H1 (cell line): ENCODE data around the gene SAFB. TPM values are rescaled to one million over a fixed set of nuclear protein-coding genes. Genes with fewer than 3 reads are reported as not detected.

Source experiments
- CTCF ChIA-PET: fragments of 300-600 bp; sonication (Branson Sonifier 250); formaldehyde crosslinking; loops from one replicate; lab custom pipeline; 2021; ENCODE audit not compliant: partially characterized antibody; lab: Charles Lee
- POLR2A ChIA-PET: fragments of 300-600 bp; sonication (Branson Sonifier 250); formaldehyde crosslinking; loops from one replicate; lab custom pipeline; 2021; ENCODE audit warnings: inconsistent platforms; ENCODE audit not compliant: partially characterized antibody; lab: Charles Lee
- DNase-seq, 2 experiments: peaks; one replicate each; pipeline versions ENCODE4 v3.0.0 to v3.0.0-alpha.2; 2010 to 2022; ENCODE audit warnings: low spot score in 2 of 2, low read depth in 1 of 2, mixed read lengths in 1 of 2
- FAIRE-seq: peaks from 2 replicates; lab custom pipeline; 2011; peaks lifted over from hg19 to GRCh38; lab: Jason Lieb, UNC
- H2AFZ ChIP-seq: 2 replicates; pipeline ENCODE4 v1.8.1; 2012; ENCODE audit warnings: low read length, inconsistent platforms
- H2AK5ac ChIP-seq: 2 replicates; pipeline ENCODE4 v1.6.1; 2013; ENCODE audit warnings: low read depth, low read length
- H2BK120ac ChIP-seq: replicated peaks from 2 replicates; pipeline ENCODE3; 2013; ENCODE audit warnings: low read depth, low read length, inconsistent platforms
- H2BK12ac ChIP-seq: 2 replicates; pipeline ENCODE4 v1.6.1; 2013; ENCODE audit warnings: low read depth, low read length
- H2BK15ac ChIP-seq: 2 replicates; pipeline ENCODE4 v1.6.1; 2013; ENCODE audit warnings: low read length
- H2BK20ac ChIP-seq: 2 replicates; pipeline ENCODE4 v1.6.1; 2013; ENCODE audit warnings: low read length
- H2BK5ac ChIP-seq: 2 replicates; pipeline ENCODE4 v1.6.1; 2013; ENCODE audit warnings: low read depth, low read length
- H3K14ac ChIP-seq: 2 replicates; pipeline ENCODE4 v1.6.1; 2013; ENCODE audit warnings: inconsistent platforms; ENCODE audit not compliant: insufficient read length
- H3K18ac ChIP-seq: 2 replicates; pipeline ENCODE4 v1.6.1; 2013; ENCODE audit warnings: low read length; ENCODE audit errors: extremely low read depth
- H3K23ac ChIP-seq: 2 replicates; pipeline ENCODE4 v1.6.1; 2013; ENCODE audit warnings: inconsistent platforms; ENCODE audit not compliant: insufficient read length
- H3K23me2 ChIP-seq: 2 replicates; pipeline ENCODE4 v1.6.1; 2013; ENCODE audit warnings: low read depth, low read length
- H3K27ac ChIP-seq: 2 replicates; pipeline ENCODE4 v1.6.1; 2011; ENCODE audit warnings: low read depth, low read length, inconsistent platforms
- H3K27me3 ChIP-seq, 4 experiments: replicated peaks in 1 of 4; 1 replicate in 1 of 4; 2 replicates in 3 of 4; pipeline versions ENCODE4 v1.6.1 to v1.8.1; 2011 to 2013; ENCODE audit warnings: low read length in 3 of 4, mild to moderate bottlenecking in 3 of 4, inconsistent platforms in 2 of 4, mixed read lengths in 2 of 4, moderate library complexity in 1 of 4; ENCODE audit not compliant: control insufficient read depth in 3 of 4, insufficient read depth in 3 of 4; ENCODE audit errors: extremely low read depth in 1 of 4
- H3K36me3 ChIP-seq, 4 experiments: 2 replicates each; pipeline versions ENCODE4 v1.6.1 to v1.8.1; 2011 to 2013; ENCODE audit warnings: mild to moderate bottlenecking in 4 of 4, low read length in 3 of 4, moderate library complexity in 2 of 4, control low read depth in 1 of 4, inconsistent platforms in 1 of 4; ENCODE audit not compliant: insufficient read depth in 4 of 4, control insufficient read depth in 2 of 4
- H3K4ac ChIP-seq: replicated peaks from 2 replicates; pipeline ENCODE3; 2013; ENCODE audit warnings: low read length, low read depth, mixed read lengths, inconsistent platforms; ENCODE audit not compliant: insufficient read length
- H3K4me1 ChIP-seq, 4 experiments: replicated peaks in 1 of 4; 1 replicate in 1 of 4; 2 replicates in 3 of 4; pipeline versions ENCODE4 v1.6.1 to v1.8.1; 2011 to 2013; ENCODE audit warnings: low read length in 3 of 4, inconsistent platforms in 2 of 4, mixed read lengths in 1 of 4; ENCODE audit not compliant: insufficient read depth in 4 of 4, control insufficient read depth in 3 of 4
- H3K4me2 ChIP-seq, 2 experiments: 2 replicates each; pipeline versions ENCODE4 v1.6.1 to v1.8.1; 2011 to 2013; ENCODE audit warnings: low read depth in 2 of 2, low read length in 2 of 2, control low read depth in 1 of 2, inconsistent platforms in 1 of 2, mild to moderate bottlenecking in 1 of 2; ENCODE audit not compliant: insufficient read depth in 1 of 2
- H3K4me3 ChIP-seq, 4 experiments: fragments of 200-600, 300-600 bp in 1 of 4; sonication (generic), shearing (Covaris generic), sonication (Bioruptor Twin) in 1 of 4; 2 replicates each; pipeline versions ENCODE4 v1.5.1 to v1.8.1; 2011 to 2016; ENCODE audit warnings: low read length in 4 of 4, low read depth in 3 of 4, control low read depth in 2 of 4, inconsistent platforms in 2 of 4, mild to moderate bottlenecking in 2 of 4, mixed read lengths in 1 of 4, moderate library complexity in 1 of 4; ENCODE audit not compliant: insufficient read depth in 2 of 4; ENCODE audit errors: extremely low read depth in 1 of 4
- H3K56ac ChIP-seq: replicated peaks from 2 replicates; pipeline ENCODE3; 2013; ENCODE audit warnings: low read depth, mild to moderate bottlenecking, mixed read lengths, low read length, inconsistent platforms; ENCODE audit not compliant: insufficient read length
- H3K79me1 ChIP-seq: 2 replicates; pipeline ENCODE4 v1.6.1; 2013; ENCODE audit warnings: low read depth, low read length, control low read depth
- H3K79me2 ChIP-seq, 2 experiments: 2 replicates each; pipeline versions ENCODE4 v1.6.1 to v1.8.1; 2012 to 2013; ENCODE audit warnings: low read length in 2 of 2, mild to moderate bottlenecking in 2 of 2, inconsistent platforms in 1 of 2; ENCODE audit not compliant: insufficient read depth in 2 of 2, control insufficient read depth in 1 of 2
- H3K9ac ChIP-seq, 4 experiments: replicated peaks in 1 of 4; 1 replicate in 1 of 4; 2 replicates in 3 of 4; pipeline versions ENCODE4 v1.6.1 to v1.8.1; 2011 to 2013; ENCODE audit warnings: low read depth in 3 of 4, low read length in 3 of 4, control low read depth in 2 of 4, mild to moderate bottlenecking in 2 of 4, moderate library complexity in 2 of 4, inconsistent platforms in 1 of 4; ENCODE audit errors: extremely low read depth in 1 of 4
- H3K9me3 ChIP-seq, 2 experiments: 2 replicates each; pipeline versions ENCODE4 v1.6.1 to v1.8.1; 2012 to 2013; ENCODE audit warnings: mild to moderate bottlenecking in 2 of 2, moderate library complexity in 2 of 2, control low read depth in 1 of 2, inconsistent platforms in 1 of 2, low read depth in 1 of 2, low read length in 1 of 2, mixed read lengths in 1 of 2; ENCODE audit not compliant: insufficient read depth in 2 of 2
- H4K20me1 ChIP-seq, 2 experiments: replicated peaks in 1 of 2; 2 replicates each; pipeline versions ENCODE3 to v1.8.1; 2011 to 2013; ENCODE audit warnings: inconsistent platforms in 2 of 2, low read length in 2 of 2, mild to moderate bottlenecking in 1 of 2; ENCODE audit not compliant: insufficient read depth in 2 of 2, control insufficient read depth in 1 of 2
- H4K5ac ChIP-seq: 2 replicates; pipeline ENCODE4 v1.6.1; 2013; ENCODE audit warnings: low read length, low read depth, mixed read lengths, inconsistent platforms; ENCODE audit not compliant: insufficient read length
- H4K8ac ChIP-seq: 2 replicates; pipeline ENCODE4 v1.8.0; 2013; ENCODE audit warnings: mild to moderate bottlenecking, moderate library complexity, low read length, inconsistent platforms; ENCODE audit not compliant: insufficient read depth; ENCODE audit errors: extremely low read depth
- H4K91ac ChIP-seq: replicated peaks from 2 replicates; pipeline ENCODE3; 2013; ENCODE audit warnings: low read length, mixed read lengths, inconsistent platforms; ENCODE audit not compliant: insufficient read length
- RAD21 ChIP-seq, 2 experiments: IDR thresholded peaks in 1 of 2; conservative IDR thresholded peaks in 1 of 2; 2 replicates each; pipeline ENCODE4 v1.6.1; 2011; ENCODE audit warnings: low read depth in 2 of 2, low read length in 2 of 2, improper control_type of control experiment in 1 of 2, inconsistent platforms in 1 of 2, mild to moderate bottlenecking in 1 of 2, moderate library complexity in 1 of 2
- WGBS, 2 experiments: shearing (Covaris generic) in 1 of 2; methylation state at CpG; one replicate each; pipeline versions ENCODE4 v1.1.6 to v1.1.7; 2013 to 2015; ENCODE audit warnings: low lambda C conversion rate in 2 of 2, mixed read lengths in 2 of 2, inconsistent platforms in 1 of 2, low coverage in 1 of 2, missing lambda C conversion rate in 1 of 2; ENCODE audit not compliant: insufficient replicate concordance in 2 of 2, insufficient coverage in 1 of 2, insufficient read length in 1 of 2; ENCODE audit errors: extremely low coverage in 1 of 2, missing lambda C conversion rate in 1 of 2; 5-methylcytosine and 5-hydroxymethylcytosine counted together
- polyA plus RNA-seq, 7 experiments: library from polyadenylated mRNA; depleted of rRNA in 3 of 7; stranded (reverse) in 5 of 7; unstranded in 2 of 7; fragments of >200 nt in 5 of 7; fragments of 200-250 nt in 2 of 7; gene quantifications; 1 replicate in 5 of 7; 2 replicates in 1 of 7; 4 replicates in 1 of 7; pipeline versions ENCODE4 v1.2.1 to v1.2.3, GENCODE V29; 2011 to 2013; ENCODE audit warnings: missing spikeins in 2 of 7, mixed read lengths in 2 of 7
- total RNA-seq: library from RNA; stranded (reverse); fragmentation: NEBNext Ultra II Directional; extraction: Animal tissue kit (Norgen Biotek cat#: 25700); gene quantifications from 2 replicates; pipeline ENCODE4 v1.2.1, GENCODE V29; 2021

The SAFB gene
- total and polyA plus RNA-seq, 2 of the 8 experiments (the other 6 are each of a cell fraction or from before 2014, with no cell fraction given): 27.0 to 110 TPM

GRCh38 chr19:5580161-5580571, 42.7 kb upstream of the SAFB start:
- Histone ChIP-seq H3K79me1 (no peaks in the 10 kb centered on the region), H3K27ac (no peak overlapping the region), H2AFZ (no peak overlapping the region), H4K20me1 (peaks cover 0 to 4% of the 10 kb centered on the region in 2 experiments), H3K9me3 (no peaks in the 10 kb centered on the region), H2BK20ac (no peak overlapping the region), H3K4me1 (peaks cover 0 to 3% (median 1%) of the 10 kb centered on the region in 4 experiments; a peak in 4 of 7 replicates), H2BK5ac (no peak overlapping the region), H4K5ac (no peak overlapping the region), H2BK120ac (no peak overlapping the region), H2AK5ac (no peak overlapping the region), H3K23me2 (no peaks in the 10 kb centered on the region), H3K27me3 (no peaks in the 10 kb centered on the region), H3K14ac (no peak overlapping the region), H2BK12ac (no peak overlapping the region)
- POLR2A ChIA-PET: interaction anchor here (0.7 kb wide), 2 partner anchors 16 to 64 kb away, joined by 3 read pairs; no protein-coding TSS in a partner anchor
- FAIRE-seq: no peak
- 84% methylated on average over 12 of the region's 12 CpGs; no CpG with 5 or more reads in 1 of the 2 experiments for WGBS, 2 experiments
- TF ChIP-seq RAD21 (IDR thresholded peaks at IDR 0.05 in 1 of 2, conservative IDR thresholded peaks at IDR 0.05 in 1 of 2; ENCODE audit: low read depth in 2 of 2, low read length in 2 of 2): no peak
- TF ChIP-seq, all 59 proteins: peak for 0
- no peak overlapping the region for H3K4ac ChIP-seq
- H4K91ac ChIP-seq: no peak overlapping the region
- CTCF ChIA-PET: interaction anchor here (0.9 to 4.5 kb wide), 9 partner anchors 12 to 235 kb away, joined by 3 to 30 read pairs (median 6); partner anchors contain the start of gene TINCR
- H3K9ac ChIP-seq: 0 out of 7 replicates have a peak overlapping the region, but pooled peaks of 1 of the 4 experiments have one; percentile 10
- H3K18ac ChIP-seq: no peak overlapping the region
- no peak overlapping the region for H3K23ac ChIP-seq
- H2BK15ac ChIP-seq: no peak overlapping the region
- no peak for DNase-seq
- no peak overlapping the region for H3K4me2 ChIP-seq
- H3K36me3 ChIP-seq: no peaks in the 10 kb centered on the region; a peak in 1 of 8 replicates
- peak overlapping the region; percentile 53; the same call in 1 of the 2 replicates for H4K8ac ChIP-seq
- H3K79me2 ChIP-seq: no peaks in the 10 kb centered on the region
- no peak overlapping the region for H3K56ac ChIP-seq
- H3K4me3 ChIP-seq: no peak overlapping the region
